Activated gamma-delta T cell treated with Interleukin-2 at 50 U/mL for 16 hours (primary cell): ENCODE results near the gene ENOX2.
"Not testable (repeated sequence)": the region's sequence is repeated elsewhere in the genome, so short reads cannot be mapped to it uniquely, and the experiment has no call there.

ENCODE experiments used
- DNase-seq: peaks from one replicate; pipeline ENCODE4 v3.0.0-alpha.2; 2020

Gene ENOX2

GRCh38 chrX:130825525-130825924 lies 77.5 kb downstream of the ENOX2 start:
- no peak for DNase-seq

- not testable (repeated sequence) for DNase-seq
These were observed 83.6 kb downstream of the ENOX2 start for GRCh38 chrX:130819367-130819766.

- DNase-seq, result not testable (repeated sequence)
These were observed 89.1 kb downstream of the ENOX2 start for GRCh38 chrX:130813932-130814331.

- DNase-seq, result no peak
These were observed 92.4 kb downstream of the ENOX2 start for GRCh38 chrX:130810561-130810960.

- no peak for DNase-seq
These were observed 97.1 kb downstream of the ENOX2 start for GRCh38 chrX:130805903-130806302.

GRCh38 chrX:130803537-130803936 lies 99.5 kb downstream of the ENOX2 start:
- DNase-seq, result no peak

- no peak for DNase-seq
These were observed 101.1 kb downstream of the ENOX2 start for GRCh38 chrX:130801901-130802300.

GRCh38 chrX:130799393-130799792 lies 103.6 kb downstream of the ENOX2 start:
- DNase-seq, result no peak

- no peak for DNase-seq
These were observed 109.0 kb downstream of the ENOX2 start for GRCh38 chrX:130793975-130794374.

GRCh38 chrX:130791870-130792269 lies 111.1 kb downstream of the ENOX2 start:
- not testable (repeated sequence) for DNase-seq

GRCh38 chrX:130789793-130790192 lies 113.2 kb downstream of the ENOX2 start:
- DNase-seq, result no peak

- no peak for DNase-seq
These were observed 114.0 kb downstream of the ENOX2 start for GRCh38 chrX:130788786-130789581.

GRCh38 chrX:130786030-130786429 lies 117.0 kb downstream of the ENOX2 start:
- no peak for DNase-seq

- DNase-seq, result no peak
These were observed 124.2 kb downstream of the ENOX2 start for GRCh38 chrX:130778773-130779172.

- DNase-seq, result no peak
These were observed 127.2 kb downstream of the ENOX2 start for GRCh38 chrX:130775849-130776248.

- no peak for DNase-seq
These were observed 130.2 kb downstream of the ENOX2 start for GRCh38 chrX:130772776-130773143.

- DNase-seq, result no peak
These were observed 130.8 kb downstream of the ENOX2 start for GRCh38 chrX:130772105-130772775.

GRCh38 chrX:130771648-130772047 lies 131.4 kb downstream of the ENOX2 start:
- no peak for DNase-seq

- DNase-seq, result no peak
These were observed 131.8 kb downstream of the ENOX2 start for GRCh38 chrX:130771230-130771629.

- no peak for DNase-seq
These were observed 132.4 kb downstream of the ENOX2 start for GRCh38 chrX:130770615-130771014.

GRCh38 chrX:130769835-130770234 lies 133.2 kb downstream of the ENOX2 start:
- DNase-seq, result no peak

GRCh38 chrX:130758072-130758471 lies 144.9 kb downstream of the ENOX2 start:
- no peak for DNase-seq

- no peak for DNase-seq
These were observed 146.8 kb downstream of the ENOX2 start for GRCh38 chrX:130756233-130756632.

- no peak for DNase-seq
These were observed 148.7 kb downstream of the ENOX2 start for GRCh38 chrX:130754353-130754752.
